ENCODE results near the gene SFI1. TPM values are rescaled to one million over a fixed set of nuclear protein-coding genes. Genes with fewer than 3 reads are reported as not detected.
"Not testable (repeated sequence)": the region's sequence is repeated elsewhere in the genome, so short reads cannot be mapped to it uniquely, and the experiment has no call there.

SFI1 gene
- total RNA-seq, 6 donors from 2014 or later = 21.0 to 166 (median 51.7) TPM

GRCh38 chr22:31659246-31659645 lies 162.9 kb downstream of the SFI1 start:
- H3K27ac ChIP-seq = no peak overlapping the region
- peaks cover 14 to 25% (median 18%) of the 10 kb centered on the region in 4 donors for H3K4me1 ChIP-seq
- H3K4me3 ChIP-seq = no peak overlapping the region
- H3K27me3 ChIP-seq = no peaks in the 10 kb centered on the region
- no peak for ATAC-seq (ENCODE audit: low FRiP score in 2 of 2)
- no peaks in the 10 kb centered on the region for H3K36me3 ChIP-seq
- 83 to 86% methylated on average over 7 of the region's 7 CpGs for WGBS, 2 donors
- TF ChIP-seq EP300 (IDR thresholded peaks at IDR 0.05) = no peak
- DNase-seq = no peak
- no peaks in the 10 kb centered on the region for H3K9me3 ChIP-seq

GRCh38 chr22:31660860-31661341 lies 164.6 kb downstream of the SFI1 start:
- ATAC-seq (ENCODE audit: low FRiP score in 2 of 2); H3K27me3 ChIP-seq; DNase-seq; H3K9me3 ChIP-seq; H3K36me3 ChIP-seq: not testable (repeated sequence)
- 58 to 61% methylated on average over 10 of the region's 10 CpGs for WGBS, 2 donors
- H3K4me3 ChIP-seq = peak overlapping the region in 3 of 4 donors; percentile 89 to 95 (median 92)
- peak overlapping the region in 1 of 4 donors; percentile 70 for H3K27ac ChIP-seq
- H3K4me1 ChIP-seq = peaks cover 14 to 31% (median 18%) of the 10 kb centered on the region in 4 donors

GRCh38 chr22:31661851-31662667 lies 165.7 kb downstream of the SFI1 start, which contains the start of gene PISD:
Gene PISD (minus strand): TSS chr22:31662215. CDS start chr22:31662208, 7 bp downstream.
- TF ChIP-seq EP300 (IDR thresholded peaks at IDR 0.05) (no peak), POLR2A (IDR thresholded peaks at IDR 0.05) (peak in 3 of 4 donors; percentile 42 to 80 (median 62)), CTCF (IDR thresholded peaks at IDR 0.05) (no peak), POLR2AphosphoS5 (IDR thresholded peaks at IDR 0.05) (peak; percentile 84 to 88)
- ATAC-seq (ENCODE audit: low FRiP score in 2 of 2) (peak; percentile 99 to 100), DNase-seq (peak; percentile 94 to 98)
- H3K27ac ChIP-seq = peak within 1 kb of the TSS; percentile 64 to 76 (median 69)
- no peaks in the 10 kb centered on the region for H3K9me3 ChIP-seq
- H3K4me3 ChIP-seq = peak within 1 kb of the TSS; percentile 71 to 95 (median 90)
- no peaks in the 10 kb centered on the region for H3K27me3 ChIP-seq
- WGBS, 2 donors = 4 to 7% methylated on average over 16 to 50 of the region's 52 CpGs
- no peaks in the 10 kb centered on the region for H3K36me3 ChIP-seq
- peaks cover 14 to 32% (median 18%) of the 10 kb centered on the region in 4 donors for H3K4me1 ChIP-seq

- peak overlapping the region in 3 of 4 donors; percentile 89 to 95 (median 92) for H3K4me3 ChIP-seq
- ATAC-seq (ENCODE audit: low FRiP score in 2 of 2) (no peak), DNase-seq (no peak)
- H3K36me3 ChIP-seq = no peaks in the 10 kb centered on the region
- H3K9me3 ChIP-seq = no peaks in the 10 kb centered on the region
- no peaks in the 10 kb centered on the region for H3K27me3 ChIP-seq
- peak overlapping the region; percentile 64 to 76 (median 69) for H3K27ac ChIP-seq
- peaks cover 14 to 32% (median 18%) of the 10 kb centered on the region in 4 donors for H3K4me1 ChIP-seq
- TF ChIP-seq CTCF (IDR thresholded peaks at IDR 0.05) = no peak
- TF ChIP-seq POLR2AphosphoS5 (IDR thresholded peaks at IDR 0.05) = no peak
- TF ChIP-seq EP300 (IDR thresholded peaks at IDR 0.05) = no peak
- no peak for TF ChIP-seq POLR2A (IDR thresholded peaks at IDR 0.05)
- 63 to 69% methylated on average over 8 of the region's 8 CpGs for WGBS, 2 donors
Measured at GRCh38 chr22:31662668-31663037, 166.3 kb downstream of the SFI1 start.

Small RNA genes within 50 kb of the gene (small RNA-seq; reads per million reads assigned to genes)
- 0 reads per million in 4 donors for gene AL096701.2
- gene RNU6-28P = 0 reads per million in 4 donors

Other genes with a start within 250 kb of the SFI1 start
- gene PIK3IP1, start 204.0 kb upstream of the SFI1 start, total RNA-seq = 10 to 100 TPM; 38.9 to 97.1 (median 65.8) TPM
- gene PATZ1, start 150.2 kb upstream of the SFI1 start, total RNA-seq = 10 to 100 TPM; 18.2 to 29.7 (median 24.0) TPM
- gene DRG1, start 96.9 kb upstream of the SFI1 start, total RNA-seq = 10 to 100 TPM; 32.8 to 49.3 (median 44.0) TPM
- gene EIF4ENIF1, start 6.7 kb upstream of the SFI1 start, total RNA-seq = 10 to 100 TPM; 15.5 to 25.2 (median 23.3) TPM
- gene PISD, start 165.7 kb downstream of the SFI1 start, total RNA-seq = 10 to 100 TPM; 18.4 to 81.8 (median 53.9) TPM